NB4 (cell line): Measurements from ENCODE around the gene KAZN.

Experiments
- TF ChIP-seq, protein P1 (sequence below): IDR thresholded peaks from one replicate; pipeline ENCODE4 v1.5.1; 2012; ENCODE audit warnings: low read depth, low read length
- TF ChIP-seq, protein P2 (sequence below): IDR thresholded peaks from 2 replicates; pipeline ENCODE4 v1.6.1; 2011; ENCODE audit warnings: low read depth, low read length

- TF ChIP-seq, protein P1, sequence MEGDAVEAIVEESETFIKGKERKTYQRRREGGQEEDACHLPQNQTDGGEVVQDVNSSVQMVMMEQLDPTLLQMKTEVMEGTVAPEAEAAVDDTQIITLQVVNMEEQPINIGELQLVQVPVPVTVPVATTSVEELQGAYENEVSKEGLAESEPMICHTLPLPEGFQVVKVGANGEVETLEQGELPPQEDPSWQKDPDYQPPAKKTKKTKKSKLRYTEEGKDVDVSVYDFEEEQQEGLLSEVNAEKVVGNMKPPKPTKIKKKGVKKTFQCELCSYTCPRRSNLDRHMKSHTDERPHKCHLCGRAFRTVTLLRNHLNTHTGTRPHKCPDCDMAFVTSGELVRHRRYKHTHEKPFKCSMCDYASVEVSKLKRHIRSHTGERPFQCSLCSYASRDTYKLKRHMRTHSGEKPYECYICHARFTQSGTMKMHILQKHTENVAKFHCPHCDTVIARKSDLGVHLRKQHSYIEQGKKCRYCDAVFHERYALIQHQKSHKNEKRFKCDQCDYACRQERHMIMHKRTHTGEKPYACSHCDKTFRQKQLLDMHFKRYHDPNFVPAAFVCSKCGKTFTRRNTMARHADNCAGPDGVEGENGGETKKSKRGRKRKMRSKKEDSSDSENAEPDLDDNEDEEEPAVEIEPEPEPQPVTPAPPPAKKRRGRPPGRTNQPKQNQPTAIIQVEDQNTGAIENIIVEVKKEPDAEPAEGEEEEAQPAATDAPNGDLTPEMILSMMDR: no peak
- TF ChIP-seq, protein P2, sequence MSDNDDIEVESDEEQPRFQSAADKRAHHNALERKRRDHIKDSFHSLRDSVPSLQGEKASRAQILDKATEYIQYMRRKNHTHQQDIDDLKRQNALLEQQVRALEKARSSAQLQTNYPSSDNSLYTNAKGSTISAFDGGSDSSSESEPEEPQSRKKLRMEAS: no peak
These were observed 338.3 kb downstream of the KAZN start for GRCh38 chr1:14936815-14937214.
